Thyroid gland (tissue), 4 donors: ENCODE data around the gene EYA3.

ENCODE experiments used
- POLR2A ChIP-seq, 2 donors: fragments of 450-650 bp; IDR thresholded peaks; one replicate each; pipeline ENCODE4 v1.6.1; 2017; ENCODE audit warnings: antibody characterized with exemption in 2 of 2, mild to moderate bottlenecking in 2 of 2, moderate library complexity in 1 of 2
- TF ChIP-seq, protein P1 (sequence below), 6 experiments: fragments of 200-600 bp in 3 of 6; fragments of 450-650 bp in 3 of 6; sonication (generic) in 3 of 6; IDR thresholded peaks; one replicate each; pipeline ENCODE4 v1.5.1; 2016 to 2019; ENCODE audit warnings: antibody characterized with exemption in 6 of 6, mild to moderate bottlenecking in 2 of 6, inconsistent platforms in 1 of 6, moderate library complexity in 1 of 6

DNA sequence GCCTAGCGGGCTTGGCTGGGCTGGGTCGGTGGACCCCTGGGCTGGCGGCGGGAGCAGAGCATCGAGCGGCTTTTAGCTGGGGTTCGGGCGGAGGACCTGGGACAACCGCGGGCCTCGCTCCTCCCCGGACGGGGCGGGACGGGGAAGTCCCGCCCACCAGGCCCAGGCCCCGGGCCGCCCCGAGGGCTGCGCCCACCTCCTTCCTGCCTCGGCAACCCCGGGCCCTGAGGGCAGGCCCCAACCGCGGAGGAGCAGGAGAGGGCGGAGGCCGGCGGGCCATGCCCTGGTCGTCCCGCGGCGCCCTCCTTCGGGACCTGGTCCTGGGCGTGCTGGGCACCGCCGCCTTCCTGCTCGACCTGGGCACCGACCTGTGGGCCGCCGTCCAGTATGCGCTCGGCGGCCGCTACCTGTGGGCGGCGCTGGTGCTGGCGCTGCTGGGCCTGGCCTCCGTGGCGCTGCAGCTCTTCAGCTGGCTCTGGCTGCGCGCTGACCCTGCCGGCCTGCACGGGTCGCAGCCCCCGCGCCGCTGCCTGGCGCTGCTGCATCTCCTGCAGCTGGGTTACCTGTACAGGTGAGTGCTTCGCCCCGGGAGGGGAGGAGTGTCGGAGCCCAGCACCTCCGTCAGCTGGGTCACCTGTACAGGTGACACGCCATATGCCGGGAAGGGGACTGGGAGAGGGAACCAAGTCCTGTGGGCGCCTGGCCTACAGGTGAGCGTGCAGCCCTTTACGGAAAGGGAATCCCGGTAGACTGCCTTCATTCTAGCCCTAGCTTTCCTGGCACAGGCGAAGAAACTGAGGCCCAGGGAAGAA is 128.4 kb downstream of the EYA3 start, which contains the start of gene XKR8:
- TF ChIP-seq, protein P1, sequence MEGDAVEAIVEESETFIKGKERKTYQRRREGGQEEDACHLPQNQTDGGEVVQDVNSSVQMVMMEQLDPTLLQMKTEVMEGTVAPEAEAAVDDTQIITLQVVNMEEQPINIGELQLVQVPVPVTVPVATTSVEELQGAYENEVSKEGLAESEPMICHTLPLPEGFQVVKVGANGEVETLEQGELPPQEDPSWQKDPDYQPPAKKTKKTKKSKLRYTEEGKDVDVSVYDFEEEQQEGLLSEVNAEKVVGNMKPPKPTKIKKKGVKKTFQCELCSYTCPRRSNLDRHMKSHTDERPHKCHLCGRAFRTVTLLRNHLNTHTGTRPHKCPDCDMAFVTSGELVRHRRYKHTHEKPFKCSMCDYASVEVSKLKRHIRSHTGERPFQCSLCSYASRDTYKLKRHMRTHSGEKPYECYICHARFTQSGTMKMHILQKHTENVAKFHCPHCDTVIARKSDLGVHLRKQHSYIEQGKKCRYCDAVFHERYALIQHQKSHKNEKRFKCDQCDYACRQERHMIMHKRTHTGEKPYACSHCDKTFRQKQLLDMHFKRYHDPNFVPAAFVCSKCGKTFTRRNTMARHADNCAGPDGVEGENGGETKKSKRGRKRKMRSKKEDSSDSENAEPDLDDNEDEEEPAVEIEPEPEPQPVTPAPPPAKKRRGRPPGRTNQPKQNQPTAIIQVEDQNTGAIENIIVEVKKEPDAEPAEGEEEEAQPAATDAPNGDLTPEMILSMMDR (IDR thresholded peaks at IDR 0.05): peak; percentile 21 to 69 (median 46)
- peak in 1 of 2 donors; percentile 83 for TF ChIP-seq POLR2A (IDR thresholded peaks at IDR 0.05)
